Fibroblast of the aortic adventitia (primary cell): Measurements from ENCODE around the gene ENPP5. TPM values are rescaled to one million over a fixed set of nuclear protein-coding genes. Genes with fewer than 3 reads are reported as not detected.

Experiments used
- DNase-seq: peaks from one replicate; pipeline ENCODE4 v3.0.0-alpha.2; 2010; ENCODE audit warnings: low read depth
- H3K4me3 ChIP-seq: 2 replicates; pipeline ENCODE4 v1.5.1; 2011; ENCODE audit warnings: low read depth, mild to moderate bottlenecking, control low read depth, low read length, moderate library complexity
- CTCF ChIP-seq: IDR thresholded peaks from 2 replicates; pipeline ENCODE4 v1.5.1; 2011; ENCODE audit warnings: mild to moderate bottlenecking, low read length, control low read depth, inconsistent platforms; ENCODE audit not compliant: insufficient read depth
- total RNA-seq: library from RNA; depleted of rRNA; stranded (reverse); fragments of >200 nt; gene quantifications from 2 replicates; pipeline ENCODE4 v1.2.3, GENCODE V29; 2012; ENCODE audit warnings: low replicate concordance

Gene ENPP5
- total RNA-seq, 1 donor, result 0.36 TPM

- H3K4me3 ChIP-seq, result no peak overlapping the region
- DNase-seq, result peak; percentile 28
- no peak for TF ChIP-seq CTCF
Measured at GRCh38 chr6:46203391-46204177, 32.8 kb upstream of the ENPP5 start.

- H3K4me3 ChIP-seq, result no peak overlapping the region
- no peak for DNase-seq
- TF ChIP-seq CTCF, result no peak
Measured at GRCh38 chr6:46201702-46202101, 30.9 kb upstream of the ENPP5 start.

- peak; percentile 81 for DNase-seq
- no peak overlapping the region for H3K4me3 ChIP-seq
- no peak for TF ChIP-seq CTCF
Measured at GRCh38 chr6:46199387-46199786, 28.6 kb upstream of the ENPP5 start.

GRCh38 chr6:46191961-46192360 lies 21.2 kb upstream of the ENPP5 start:
- H3K4me3 ChIP-seq, result no peak overlapping the region
- DNase-seq, result peak; percentile 77
- TF ChIP-seq CTCF, result no peak

GRCh38 chr6:46190889-46191288 lies 20.1 kb upstream of the ENPP5 start:
- no peak overlapping the region for H3K4me3 ChIP-seq
- TF ChIP-seq CTCF, result no peak
- DNase-seq, result no peak

- DNase-seq, result no peak
- no peak overlapping the region for H3K4me3 ChIP-seq
- no peak for TF ChIP-seq CTCF
Measured at GRCh38 chr6:46189726-46190125, 18.9 kb upstream of the ENPP5 start.

- TF ChIP-seq CTCF, result no peak
- H3K4me3 ChIP-seq, result no peak overlapping the region
- DNase-seq, result peak; percentile 6
Measured at GRCh38 chr6:46186583-46186982, 15.8 kb upstream of the ENPP5 start.
